GM21447 (cell line): ENCODE data around the gene MME.

Experiments
- ATAC-seq: cut with Tn5 transposase; IDR thresholded peaks from one replicate; pipeline ENCODE4 v1.9.1; 2021; ENCODE audit not compliant: unreplicated experiment

Gene MME

DNA sequence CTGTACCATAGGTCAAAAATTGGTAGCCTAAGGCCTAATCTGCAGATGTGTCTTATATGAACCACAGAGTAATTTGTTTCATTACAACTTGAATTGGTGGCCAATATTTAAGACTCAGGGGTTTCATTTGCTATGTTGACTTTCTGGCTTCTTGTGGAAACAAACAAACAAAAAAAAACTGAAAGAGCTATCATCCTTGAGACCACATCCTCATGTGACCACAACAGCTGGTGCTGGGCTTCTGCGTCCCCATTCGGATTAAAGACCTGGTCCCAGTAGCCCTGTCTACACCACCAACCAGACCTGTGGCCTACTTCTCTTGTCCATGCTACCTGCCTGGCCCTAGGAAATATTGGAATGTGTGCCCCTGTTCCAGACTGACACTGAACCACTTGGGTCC is 151.7 kb downstream of the MME start:
- ATAC-seq, result peak; percentile 68

DNA sequence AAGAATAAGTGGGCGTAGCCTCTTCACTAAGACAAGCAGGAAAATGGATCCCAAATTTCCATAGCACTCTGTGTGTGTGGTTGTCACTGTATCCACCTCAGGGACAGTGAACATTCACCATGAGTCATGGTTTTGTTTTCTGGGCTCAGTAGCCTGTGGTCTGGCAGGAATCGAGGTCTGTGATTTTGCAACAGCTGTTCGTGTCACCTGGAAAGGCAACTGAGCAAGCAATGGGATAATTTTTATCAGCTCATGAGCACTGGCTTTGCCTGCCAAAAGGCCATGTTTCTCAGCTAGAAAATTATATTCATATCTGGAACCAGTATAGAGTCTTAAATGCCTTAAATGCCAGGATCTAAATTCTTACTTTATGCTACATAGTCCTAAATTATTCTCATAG is 152.5 kb downstream of the MME start:
- ATAC-seq, result no peak

DNA sequence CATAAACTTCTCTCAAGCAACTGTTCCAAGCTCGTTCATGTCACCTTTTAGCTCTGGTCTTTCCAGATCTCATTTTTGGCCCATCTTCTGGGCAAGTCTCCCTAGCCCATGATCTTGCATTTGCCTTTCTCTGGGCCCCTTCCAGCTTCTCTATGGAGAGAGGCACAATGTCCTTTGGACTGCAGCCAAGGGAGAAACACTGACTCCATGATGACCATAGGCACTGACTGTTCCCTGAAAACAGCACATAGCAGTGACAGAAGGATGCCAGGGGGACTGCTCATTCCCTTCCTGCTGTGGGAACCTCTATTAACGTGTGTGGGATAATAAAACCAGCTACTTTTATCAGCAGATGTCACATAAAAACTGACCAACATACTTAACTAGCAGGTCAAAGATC is 153.1 kb downstream of the MME start:
- ATAC-seq, result no peak
